GM18873 (cell line): ENCODE results near the gene ANKRD33B.

Experiments used
- ATAC-seq: cut with Tn5 transposase; IDR thresholded peaks from one replicate; pipeline ENCODE4 v1.9.1; 2021; ENCODE audit warnings: mild to moderate bottlenecking, moderate library complexity, moderate number of reproducible peaks; ENCODE audit not compliant: unreplicated experiment, low FRiP score

Gene ANKRD33B

GRCh38 chr5:10577371-10578292, 13.8 kb downstream of the ANKRD33B start:
- ATAC-seq, result peak; percentile 56

GRCh38 chr5:10578293-10578665, 14.4 kb downstream of the ANKRD33B start:
- ATAC-seq, result no peak

- ATAC-seq, result no peak
Observed at GRCh38 chr5:10578869-10579268, 15.0 kb downstream of the ANKRD33B start.

- ATAC-seq, result no peak
Observed at GRCh38 chr5:10579536-10580521, 16.0 kb downstream of the ANKRD33B start.

GRCh38 chr5:10580531-10581423, 16.9 kb downstream of the ANKRD33B start:
- ATAC-seq, result no peak

- ATAC-seq, result no peak
Observed at GRCh38 chr5:10581424-10581748, 17.5 kb downstream of the ANKRD33B start.

GRCh38 chr5:10581867-10582511, 18.1 kb downstream of the ANKRD33B start:
- no peak for ATAC-seq

- ATAC-seq, result no peak
Observed at GRCh38 chr5:10582512-10582897, 18.6 kb downstream of the ANKRD33B start.

- no peak for ATAC-seq
Observed at GRCh38 chr5:10583663-10584572, 20.0 kb downstream of the ANKRD33B start.

GRCh38 chr5:10584714-10585517, 21.0 kb downstream of the ANKRD33B start:
- ATAC-seq, result no peak

- no peak for ATAC-seq
Observed at GRCh38 chr5:10585518-10585915, 21.6 kb downstream of the ANKRD33B start.

- no peak for ATAC-seq
Observed at GRCh38 chr5:10586008-10586407, 22.1 kb downstream of the ANKRD33B start.

GRCh38 chr5:10586555-10586954, 22.7 kb downstream of the ANKRD33B start:
- no peak for ATAC-seq

GRCh38 chr5:10588109-10588775, 24.4 kb downstream of the ANKRD33B start:
- no peak for ATAC-seq

- ATAC-seq, result no peak
Observed at GRCh38 chr5:10588779-10589447, 25.0 kb downstream of the ANKRD33B start.

GRCh38 chr5:10590226-10590999, 26.5 kb downstream of the ANKRD33B start:
- no peak for ATAC-seq
